ENCODE measurements around the gene ZNF474. TPM values are rescaled to one million over a fixed set of nuclear protein-coding genes. Genes with fewer than 3 reads are reported as not detected.

ZNF474 gene
- total and polyA plus RNA-seq, 2 of the 4 experiments (the other 2 are of a cell fraction), result 0.24 to 0.54 TPM

DNA sequence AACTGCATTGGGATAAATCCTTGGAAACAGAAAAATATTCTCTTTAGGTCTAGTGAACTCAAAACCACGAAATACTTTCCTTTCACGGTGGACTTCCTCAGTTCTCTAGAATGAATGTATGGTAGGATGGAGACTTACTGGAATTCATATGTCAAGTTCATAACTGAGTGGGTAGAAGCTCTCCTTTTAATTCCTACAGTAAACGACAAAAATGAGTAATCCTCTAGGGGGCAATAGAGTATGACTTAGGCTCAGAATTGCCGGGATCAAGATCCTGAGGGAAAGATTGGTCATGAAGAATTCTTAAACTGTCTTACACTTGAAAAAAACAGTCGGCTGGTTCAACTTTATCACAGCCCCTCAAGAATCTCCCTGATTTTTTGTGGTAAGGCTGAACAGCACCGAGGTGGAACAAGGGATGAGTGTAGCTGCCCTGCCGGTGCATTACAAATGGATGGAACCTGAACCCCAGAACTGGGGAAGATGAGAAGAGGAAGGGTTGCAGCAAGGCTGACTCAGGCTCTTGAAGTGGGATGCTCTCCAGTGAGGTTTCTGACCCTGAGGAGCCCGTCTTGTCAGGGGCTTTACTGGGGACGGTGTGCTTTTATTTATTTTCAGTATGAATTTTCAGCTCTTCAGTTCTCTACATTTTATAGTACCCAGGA, 37.3 kb upstream of the ZNF474 start:
- H3K9ac ChIP-seq (ENCODE audit: low read depth, low read length), result peak overlapping the region; percentile 40; the same call in 1 of the 2 replicates
- peaks cover 18% of the 10 kb centered on the region for H3K4me1 ChIP-seq (ENCODE audit: control insufficient read depth, insufficient read depth, low read length)

More for the DNA sequence above, 37.3 kb upstream of the ZNF474 start:
- DNase-seq (peak; percentile 77), ATAC-seq (ENCODE audit: low read depth) (peak; percentile 38)
- peak overlapping the region; percentile 28 to 73 for H4K8ac ChIP-seq (ENCODE audit: low read depth in 2 of 2, low read length in 2 of 2)
- no CpG with 5 or more reads among the region's 9 CpGs for WGBS, 2 experiments (ENCODE audit: extremely low coverage in 2 of 2, insufficient read length in 1 of 2)
- peak overlapping the region; percentile 87 for H2AK5ac ChIP-seq (ENCODE audit: low read depth, low read length)
- no TSS peak for BruUV-seq (replicated peaks)
- in situ Hi-C loops (cut with MboI; ENCODE audit: low sequenced_read_pairs) (loop anchor here (5.0 kb wide), 1 partner anchor 65 kb away; no protein-coding TSS in a partner anchor), intact Hi-C loops (cut with micrococcal nuclease) (loop anchor here (2.0 kb wide), 2 partner anchors 13 to 65 kb away; partner anchors contain the start of gene LOX), dilution Hi-C loops (cut with HindIII; ENCODE audit: low sequenced_read_pairs, unreplicated experiment) (no loop called here)
- H2BK20ac ChIP-seq (ENCODE audit: low read depth, low read length), result peak overlapping the region; percentile 75
- peaks cover 7% of the 10 kb centered on the region for H3K9me1 ChIP-seq (ENCODE audit: insufficient read depth, low read length)
- no peaks in the 10 kb centered on the region for H3K9me3 ChIP-seq (ENCODE audit: control insufficient read depth, insufficient read depth, low read length)
- peak overlapping the region; percentile 72 for H4K91ac ChIP-seq (ENCODE audit: insufficient read depth, low read depth, low read length)
- no peak overlapping the region; the same call in 1 of the 2 replicates for H3K4me2 ChIP-seq (ENCODE audit: low read depth, low read length)
- peak overlapping the region; percentile 41; the same call in 1 of the 2 replicates for H4K5ac ChIP-seq (ENCODE audit: low read depth, low read length)
- no peaks in the 10 kb centered on the region for H3K27me3 ChIP-seq (ENCODE audit: control insufficient read depth, insufficient read depth, low read length)
- H3K4ac ChIP-seq (ENCODE audit: low read depth, low read length), result peak overlapping the region; percentile 54
- H3K36me3 ChIP-seq (ENCODE audit: control insufficient read depth, insufficient read depth, low read length), result no peaks in the 10 kb centered on the region
- peak overlapping the region; percentile 10; the same call in 1 of the 2 replicates for H3K14ac ChIP-seq (replicated peaks; ENCODE audit: low read depth, low read length)
- peak overlapping the region; percentile 68 for H3K18ac ChIP-seq (ENCODE audit: low read depth, low read length)
- ChIA-PET POLR2A (ENCODE audit: unreplicated experiment) (no interaction called here), CTCF (interaction anchor here (0.6 to 1.5 kb wide), 10 partner anchors 11 to 195 kb away, joined by 3 to 12 read pairs (median 4); partner anchors contain the start of genes LOX and SRFBP1)
- peaks cover 0 to 8% of the 10 kb centered on the region in 2 experiments; a peak in 1 of 4 replicates for H3K79me1 ChIP-seq (ENCODE audit: low read depth in 1 of 2, low read length in 2 of 2)
- H3K56ac ChIP-seq (ENCODE audit: extremely low read depth, insufficient read depth, low read length), result no peak overlapping the region; the same call in 1 of the 2 replicates
- H3K23ac ChIP-seq (ENCODE audit: low read depth, low read length), result 0 out of 2 replicates have a peak overlapping the region, but pooled peaks have one; percentile 6
- TF ChIP-seq, protein P1, sequence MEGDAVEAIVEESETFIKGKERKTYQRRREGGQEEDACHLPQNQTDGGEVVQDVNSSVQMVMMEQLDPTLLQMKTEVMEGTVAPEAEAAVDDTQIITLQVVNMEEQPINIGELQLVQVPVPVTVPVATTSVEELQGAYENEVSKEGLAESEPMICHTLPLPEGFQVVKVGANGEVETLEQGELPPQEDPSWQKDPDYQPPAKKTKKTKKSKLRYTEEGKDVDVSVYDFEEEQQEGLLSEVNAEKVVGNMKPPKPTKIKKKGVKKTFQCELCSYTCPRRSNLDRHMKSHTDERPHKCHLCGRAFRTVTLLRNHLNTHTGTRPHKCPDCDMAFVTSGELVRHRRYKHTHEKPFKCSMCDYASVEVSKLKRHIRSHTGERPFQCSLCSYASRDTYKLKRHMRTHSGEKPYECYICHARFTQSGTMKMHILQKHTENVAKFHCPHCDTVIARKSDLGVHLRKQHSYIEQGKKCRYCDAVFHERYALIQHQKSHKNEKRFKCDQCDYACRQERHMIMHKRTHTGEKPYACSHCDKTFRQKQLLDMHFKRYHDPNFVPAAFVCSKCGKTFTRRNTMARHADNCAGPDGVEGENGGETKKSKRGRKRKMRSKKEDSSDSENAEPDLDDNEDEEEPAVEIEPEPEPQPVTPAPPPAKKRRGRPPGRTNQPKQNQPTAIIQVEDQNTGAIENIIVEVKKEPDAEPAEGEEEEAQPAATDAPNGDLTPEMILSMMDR (conservative IDR thresholded peaks at IDR 0.05; ENCODE audit: low read depth, low read length), result peak; percentile 62
- TF ChIP-seq, protein P2, sequence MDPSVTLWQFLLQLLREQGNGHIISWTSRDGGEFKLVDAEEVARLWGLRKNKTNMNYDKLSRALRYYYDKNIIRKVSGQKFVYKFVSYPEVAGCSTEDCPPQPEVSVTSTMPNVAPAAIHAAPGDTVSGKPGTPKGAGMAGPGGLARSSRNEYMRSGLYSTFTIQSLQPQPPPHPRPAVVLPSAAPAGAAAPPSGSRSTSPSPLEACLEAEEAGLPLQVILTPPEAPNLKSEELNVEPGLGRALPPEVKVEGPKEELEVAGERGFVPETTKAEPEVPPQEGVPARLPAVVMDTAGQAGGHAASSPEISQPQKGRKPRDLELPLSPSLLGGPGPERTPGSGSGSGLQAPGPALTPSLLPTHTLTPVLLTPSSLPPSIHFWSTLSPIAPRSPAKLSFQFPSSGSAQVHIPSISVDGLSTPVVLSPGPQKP (IDR thresholded peaks at IDR 0.05; ENCODE audit: borderline replicate concordance, low read depth, low read length), result no peak
- TF ChIP-seq RAD21 (IDR thresholded peaks at IDR 0.05; ENCODE audit: low read length) (peak; percentile 63), SMC3 (IDR thresholded peaks at IDR 0.05; ENCODE audit: low read depth, low read length) (peak; percentile 39)
- H3K27ac ChIP-seq (ENCODE audit: insufficient read depth, low read length), result peak overlapping the region; percentile 56
- peak overlapping the region; percentile 98 for H2BK5ac ChIP-seq (ENCODE audit: low read depth, low read length, poor library complexity, severe bottlenecking)
- H2AFZ ChIP-seq (replicated peaks; ENCODE audit: low read length, poor library complexity), result peak overlapping the region; percentile 15
- H4K20me1 ChIP-seq (ENCODE audit: insufficient read depth, low read length), result no peaks in the 10 kb centered on the region
- H2AK9ac ChIP-seq (replicated peaks; ENCODE audit: low read depth, low read length, poor library complexity), result no peak overlapping the region
- H2BK15ac ChIP-seq (ENCODE audit: low read depth, low read length), result peak overlapping the region; percentile 86; the same call in 2 of the 3 replicates
- peak overlapping the region; percentile 75 for H2BK120ac ChIP-seq (ENCODE audit: low read depth, low read length)
- H3K4me3 ChIP-seq (ENCODE audit: insufficient read depth, low read depth, low read length), result no peak overlapping the region
